ENCODE measurements around the gene FAM240B. TPM values are rescaled to one million over a fixed set of nuclear protein-coding genes. Genes with fewer than 3 reads are reported as not detected.

The FAM240B gene
- total RNA-seq, 4 donors from 2014 or later, result not detected

DNA sequence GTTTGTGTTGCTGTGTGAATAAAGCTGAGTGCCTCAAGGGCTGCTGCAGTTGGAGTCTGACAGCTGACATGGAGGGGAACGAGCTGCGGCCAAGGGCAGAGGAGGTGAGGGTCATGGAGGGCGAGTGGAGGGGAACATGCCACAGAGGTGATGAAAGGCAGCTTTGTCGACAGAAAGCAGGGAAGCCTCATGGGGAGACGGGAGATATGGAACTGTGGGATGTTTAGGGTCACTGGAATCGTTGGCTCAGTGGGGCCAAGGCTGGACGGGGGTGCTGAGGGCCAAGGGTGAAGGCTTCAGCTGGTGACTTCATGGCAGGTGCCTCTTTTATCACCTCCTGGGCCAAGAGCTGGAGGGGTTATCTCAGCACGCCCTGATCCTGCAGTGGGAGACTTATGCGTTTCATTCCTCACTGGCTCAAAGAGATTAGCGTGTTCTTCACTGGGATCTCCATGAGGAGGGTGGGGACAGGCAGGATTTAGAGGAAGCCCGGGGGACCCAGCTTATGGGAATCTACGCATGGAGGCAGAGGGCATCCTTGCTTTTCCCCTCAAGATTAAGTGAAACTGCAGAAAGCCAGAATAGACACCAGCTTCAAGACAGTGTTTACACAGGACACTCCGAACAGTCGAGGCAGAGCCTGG is 42.2 kb downstream of the FAM240B start:
- Histone ChIP-seq H3K36me3 (no peaks in the 10 kb centered on the region), H3K4me1 (peaks cover 0 to 7% (median under 1%) of the 10 kb centered on the region in 4 donors), H3K9me3 (no peaks in the 10 kb centered on the region), H3K4me3 (no peak overlapping the region), H3K27me3 (no peaks in the 10 kb centered on the region), H3K27ac (replicated peaks in 1 of 4) (no peak overlapping the region)
- TF ChIP-seq POLR2A (IDR thresholded peaks at IDR 0.05; ENCODE audit: low read depth) (no peak), EP300 (IDR thresholded peaks at IDR 0.05) (no peak), POLR2AphosphoS5 (IDR thresholded peaks at IDR 0.05) (no peak)
- TF ChIP-seq, protein P1, sequence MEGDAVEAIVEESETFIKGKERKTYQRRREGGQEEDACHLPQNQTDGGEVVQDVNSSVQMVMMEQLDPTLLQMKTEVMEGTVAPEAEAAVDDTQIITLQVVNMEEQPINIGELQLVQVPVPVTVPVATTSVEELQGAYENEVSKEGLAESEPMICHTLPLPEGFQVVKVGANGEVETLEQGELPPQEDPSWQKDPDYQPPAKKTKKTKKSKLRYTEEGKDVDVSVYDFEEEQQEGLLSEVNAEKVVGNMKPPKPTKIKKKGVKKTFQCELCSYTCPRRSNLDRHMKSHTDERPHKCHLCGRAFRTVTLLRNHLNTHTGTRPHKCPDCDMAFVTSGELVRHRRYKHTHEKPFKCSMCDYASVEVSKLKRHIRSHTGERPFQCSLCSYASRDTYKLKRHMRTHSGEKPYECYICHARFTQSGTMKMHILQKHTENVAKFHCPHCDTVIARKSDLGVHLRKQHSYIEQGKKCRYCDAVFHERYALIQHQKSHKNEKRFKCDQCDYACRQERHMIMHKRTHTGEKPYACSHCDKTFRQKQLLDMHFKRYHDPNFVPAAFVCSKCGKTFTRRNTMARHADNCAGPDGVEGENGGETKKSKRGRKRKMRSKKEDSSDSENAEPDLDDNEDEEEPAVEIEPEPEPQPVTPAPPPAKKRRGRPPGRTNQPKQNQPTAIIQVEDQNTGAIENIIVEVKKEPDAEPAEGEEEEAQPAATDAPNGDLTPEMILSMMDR (IDR thresholded peaks at IDR 0.05), result no peak
- WGBS, result 70% methylated on average over 14 of the region's 14 CpGs
- DNase-seq (ENCODE audit: extremely low spot score), result no peak
- intact Hi-C loops (cut with DNase I), result no loop called here

DNA sequence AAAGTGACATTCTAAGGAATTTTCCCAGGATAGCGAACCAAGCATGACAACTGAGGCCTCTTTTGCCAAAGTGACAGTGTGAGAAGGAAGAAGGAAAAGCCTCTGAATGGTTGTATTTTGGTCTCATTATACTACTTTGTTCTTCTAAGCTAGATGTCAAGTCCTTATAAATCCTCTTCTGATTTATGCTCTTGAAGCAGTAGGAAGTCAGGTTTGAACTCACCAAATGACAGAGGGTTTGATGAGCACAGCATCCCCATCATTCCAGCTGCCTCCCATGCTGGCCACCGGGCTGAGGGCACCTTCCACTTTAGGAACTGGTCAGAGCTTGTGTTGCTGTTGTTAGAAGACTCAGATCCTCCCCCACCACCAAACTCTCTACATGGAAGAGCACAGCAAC is 44.1 kb downstream of the FAM240B start:
- Histone ChIP-seq H3K4me1 (peaks cover 0 to 9% (median 6%) of the 10 kb centered on the region in 4 donors), H3K9me3 (no peaks in the 10 kb centered on the region), H3K4me3 (no peak overlapping the region), H3K27ac (replicated peaks in 1 of 4) (no peak overlapping the region), H3K27me3 (no peaks in the 10 kb centered on the region), H3K36me3 (no peaks in the 10 kb centered on the region)
- 93% methylated on average over 2 of the region's 2 CpGs for WGBS
- intact Hi-C loops (cut with DNase I), result no loop called here
- TF ChIP-seq, protein P1 (IDR thresholded peaks at IDR 0.05), result no peak
- TF ChIP-seq POLR2AphosphoS5 (IDR thresholded peaks at IDR 0.05) (no peak), EP300 (IDR thresholded peaks at IDR 0.05) (no peak)
- no peak for DNase-seq (ENCODE audit: extremely low spot score)

DNA sequence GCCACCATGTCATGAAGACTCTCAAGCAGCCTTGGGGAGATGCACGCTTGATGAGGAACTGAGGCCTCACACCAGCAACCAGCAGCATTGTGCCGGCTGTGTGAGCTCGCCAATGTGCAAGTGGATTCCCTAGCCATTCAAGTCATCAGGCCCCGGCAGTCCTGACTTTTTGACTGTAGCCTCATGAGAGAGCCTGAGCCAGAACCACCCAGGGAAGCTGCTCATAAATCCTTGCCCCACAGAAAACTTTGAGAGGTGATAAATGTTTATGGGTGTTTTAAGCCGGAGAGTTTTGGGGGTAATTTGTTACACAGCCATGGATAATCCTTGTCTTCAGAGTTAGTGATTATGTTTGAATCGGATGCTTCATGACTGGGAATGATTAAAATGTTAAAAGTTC is 44.7 kb downstream of the FAM240B start:
- TF ChIP-seq POLR2A (IDR thresholded peaks at IDR 0.05; ENCODE audit: low read depth) (no peak), EP300 (IDR thresholded peaks at IDR 0.05) (no peak), POLR2AphosphoS5 (IDR thresholded peaks at IDR 0.05) (no peak)
- TF ChIP-seq, protein P1 (IDR thresholded peaks at IDR 0.05), result no peak
- intact Hi-C loops (cut with DNase I), result no loop called here
- no peaks in the 10 kb centered on the region for H3K27me3 ChIP-seq
- H3K4me1 ChIP-seq, result peaks cover 0 to 9% (median 6%) of the 10 kb centered on the region in 4 donors
- DNase-seq (ENCODE audit: extremely low spot score), result no peak
- WGBS, result 87% methylated on average over 4 of the region's 6 CpGs
- H3K36me3 ChIP-seq, result no peaks in the 10 kb centered on the region
- no peaks in the 10 kb centered on the region for H3K9me3 ChIP-seq
- H3K27ac ChIP-seq (replicated peaks in 1 of 4), result no peak overlapping the region
- no peak overlapping the region for H3K4me3 ChIP-seq

DNA sequence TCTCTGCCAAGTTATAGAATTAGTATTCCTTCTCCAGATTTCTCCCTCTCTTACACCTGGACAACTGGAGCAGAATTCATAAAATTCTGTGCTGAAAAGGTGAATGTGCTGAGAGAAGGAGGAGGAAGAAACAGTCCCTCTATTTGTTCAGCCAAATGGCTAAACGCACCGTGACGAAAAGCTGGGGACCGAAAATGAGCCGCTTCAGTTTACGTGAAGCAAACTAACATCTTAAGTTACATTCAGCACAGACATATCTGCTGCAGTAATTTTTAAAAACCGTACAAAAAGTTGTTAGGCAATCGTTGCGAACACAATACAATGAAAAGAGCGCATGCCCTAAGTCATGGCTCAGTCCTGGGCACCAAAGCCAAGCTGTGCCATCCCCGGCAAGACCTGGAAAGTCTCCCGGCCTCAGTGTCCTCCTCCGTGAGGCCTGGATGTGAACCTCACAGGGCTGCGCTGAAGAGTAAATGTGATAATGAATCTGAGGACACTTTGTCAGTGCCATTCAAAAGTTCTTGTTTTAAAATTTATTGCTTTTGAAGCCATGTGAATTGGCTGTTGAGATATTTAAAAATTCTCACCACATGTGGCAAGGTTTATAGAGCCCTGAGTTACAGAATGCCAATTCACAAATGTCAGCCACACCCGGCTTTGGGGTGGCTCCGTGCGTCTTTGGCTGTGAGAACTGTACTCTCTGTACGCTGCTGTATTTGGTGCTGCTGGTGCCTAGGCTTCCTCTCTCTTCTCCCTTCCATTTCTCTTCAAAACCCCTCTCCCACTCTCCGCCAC is 46.3 kb downstream of the FAM240B start:
- no peaks in the 10 kb centered on the region for H3K36me3 ChIP-seq
- no peak for DNase-seq (ENCODE audit: extremely low spot score)
- no peak for TF ChIP-seq POLR2AphosphoS5 (IDR thresholded peaks at IDR 0.05)
- no peak for TF ChIP-seq POLR2A (IDR thresholded peaks at IDR 0.05; ENCODE audit: low read depth)
- no peak for TF ChIP-seq EP300 (IDR thresholded peaks at IDR 0.05)
- TF ChIP-seq, protein P1 (IDR thresholded peaks at IDR 0.05), result no peak
- peaks cover 0 to 9% (median 6%) of the 10 kb centered on the region in 4 donors for H3K4me1 ChIP-seq
- intact Hi-C loops (cut with DNase I), result no loop called here
- no peak overlapping the region for H3K4me3 ChIP-seq
- no peaks in the 10 kb centered on the region for H3K9me3 ChIP-seq
- 90% methylated on average over 19 of the region's 19 CpGs for whole genome bisulfite sequencing
- no peaks in the 10 kb centered on the region for H3K27me3 ChIP-seq
- H3K27ac ChIP-seq (replicated peaks in 1 of 4), result no peak overlapping the region
